Measurements from ENCODE around the gene SLC22A23.

Gene SLC22A23

GRCh38 chr6:3252861-3253596 is 203.8 kb downstream of the SLC22A23 start:
- H3K4me2 ChIP-seq (ENCODE audit: low read length) = no peak overlapping the region
- no peaks in the 10 kb centered on the region for H4K20me1 ChIP-seq (ENCODE audit: control insufficient read depth, insufficient read depth, low read depth, low read length)
- H3K9me2 ChIP-seq (replicated peaks; ENCODE audit: control insufficient read depth, low read length) = no peaks in the 10 kb centered on the region
- no peaks in the 10 kb centered on the region for H3K36me3 ChIP-seq (ENCODE audit: control insufficient read depth, low read length)
- no peaks in the 10 kb centered on the region for H3K79me2 ChIP-seq (ENCODE audit: control insufficient read depth, low read length)
- TF ChIP-seq EZH2phosphoT487 (IDR thresholded peaks at IDR 0.05; ENCODE audit: borderline replicate concordance, low read length) = no peak
- no peak for TF ChIP-seq CTCF (IDR thresholded peaks at IDR 0.05; ENCODE audit: low read depth, low read length, poor library complexity, severe bottlenecking)
- H3K27me3 ChIP-seq (ENCODE audit: control insufficient read depth, low read length) = peaks cover 9% of the 10 kb centered on the region
- H3F3A ChIP-seq (ENCODE audit: control insufficient read depth, insufficient read depth) = no peaks in the 10 kb centered on the region
- H3K27ac ChIP-seq (ENCODE audit: low read depth, low read length) = no peak overlapping the region
- H3K4me1 ChIP-seq (ENCODE audit: control insufficient read depth, low read length) = peaks cover 9% of the 10 kb centered on the region
- H3K4me3 ChIP-seq (ENCODE audit: low read length) = no peak overlapping the region
- peaks cover 9% of the 10 kb centered on the region; the same call in 1 of the 2 replicates for H3K9me3 ChIP-seq (ENCODE audit: control insufficient read depth, insufficient read depth, low read length)

DNA sequence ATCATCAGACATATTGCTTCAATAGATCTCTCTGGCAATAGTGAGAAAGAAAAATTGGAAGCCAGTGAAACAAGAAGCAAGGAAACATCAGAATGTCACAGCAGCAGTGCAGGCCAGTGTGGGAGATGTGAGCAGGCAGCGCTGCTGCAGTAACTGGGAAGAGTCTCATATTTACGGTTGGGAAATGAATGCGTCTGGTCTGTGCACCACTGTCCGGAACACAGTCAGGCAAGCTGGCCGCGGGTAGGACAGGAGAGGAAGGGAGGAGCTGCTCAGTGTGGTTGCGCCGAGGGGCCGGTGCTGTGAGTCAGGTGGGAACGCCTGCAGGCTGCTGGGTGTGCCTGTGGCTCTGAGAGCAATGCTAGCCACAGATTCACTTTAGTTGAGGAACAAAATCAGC is 204.5 kb downstream of the SLC22A23 start:
- no peaks in the 10 kb centered on the region for H3F3A ChIP-seq (ENCODE audit: control insufficient read depth, insufficient read depth)
- H4K20me1 ChIP-seq (ENCODE audit: control insufficient read depth, insufficient read depth, low read depth, low read length) = no peaks in the 10 kb centered on the region
- no peaks in the 10 kb centered on the region for H3K36me3 ChIP-seq (ENCODE audit: control insufficient read depth, low read length)
- no peaks in the 10 kb centered on the region for H3K79me2 ChIP-seq (ENCODE audit: control insufficient read depth, low read length)
- no peaks in the 10 kb centered on the region for H3K9me2 ChIP-seq (replicated peaks; ENCODE audit: control insufficient read depth, low read length)
- H3K27ac ChIP-seq (ENCODE audit: low read depth, low read length) = no peak overlapping the region
- H3K9me3 ChIP-seq (ENCODE audit: control insufficient read depth, insufficient read depth, low read length) = peaks cover 9% of the 10 kb centered on the region; the same call in 1 of the 2 replicates
- H3K4me2 ChIP-seq (ENCODE audit: low read length) = no peak overlapping the region
- H3K4me1 ChIP-seq (ENCODE audit: control insufficient read depth, low read length) = peaks cover 9% of the 10 kb centered on the region
- TF ChIP-seq CTCF (IDR thresholded peaks at IDR 0.05; ENCODE audit: low read depth, low read length, poor library complexity, severe bottlenecking) (no peak), EZH2phosphoT487 (IDR thresholded peaks at IDR 0.05; ENCODE audit: borderline replicate concordance, low read length) (no peak)
- peaks cover 14% of the 10 kb centered on the region for H3K27me3 ChIP-seq (ENCODE audit: control insufficient read depth, low read length)
- no peak overlapping the region for H3K4me3 ChIP-seq (ENCODE audit: low read length)

- Histone ChIP-seq H3K4me2 (ENCODE audit: low read length) (peak overlapping the region; percentile 36; the same call in 1 of the 2 replicates), H3K4me3 (ENCODE audit: low read length) (no peak overlapping the region)
- TF ChIP-seq EZH2phosphoT487 (IDR thresholded peaks at IDR 0.05; ENCODE audit: borderline replicate concordance, low read length) (no peak), CTCF (IDR thresholded peaks at IDR 0.05; ENCODE audit: low read depth, low read length, poor library complexity, severe bottlenecking) (peak; percentile 91)
These were observed 205.2 kb downstream of the SLC22A23 start for GRCh38 chr6:3251462-3252314.

More at GRCh38 chr6:3251462-3252314, 205.2 kb downstream of the SLC22A23 start:
- Histone ChIP-seq H3K79me2 (ENCODE audit: control insufficient read depth, low read length) (no peaks in the 10 kb centered on the region), H3K9me2 (replicated peaks; ENCODE audit: control insufficient read depth, low read length) (no peaks in the 10 kb centered on the region), H3F3A (ENCODE audit: control insufficient read depth, insufficient read depth) (no peaks in the 10 kb centered on the region), H3K27me3 (ENCODE audit: control insufficient read depth, low read length) (peaks cover 17% of the 10 kb centered on the region), H3K9me3 (ENCODE audit: control insufficient read depth, insufficient read depth, low read length) (peaks cover 9% of the 10 kb centered on the region; the same call in 1 of the 2 replicates), H3K27ac (ENCODE audit: low read depth, low read length) (no peak overlapping the region), H3K4me1 (ENCODE audit: control insufficient read depth, low read length) (peaks cover 9% of the 10 kb centered on the region), H3K36me3 (ENCODE audit: control insufficient read depth, low read length) (no peaks in the 10 kb centered on the region), H4K20me1 (ENCODE audit: control insufficient read depth, insufficient read depth, low read depth, low read length) (no peaks in the 10 kb centered on the region)

Data from DOHH2 (cell line).